ENCODE measurements around the gene STOML2. TPM values are rescaled to one million over a fixed set of nuclear protein-coding genes. Genes with fewer than 3 reads are reported as not detected.

The STOML2 gene
- polyA plus RNA-seq, 5 donors: 93.1 to 111 (median 100.0) TPM

Other genes with a start within 250 kb of the STOML2 start
- under 1 TPM; 0.19 to 0.81 (median 0.54) TPM for gene PHF24, start 144.8 kb downstream of the STOML2 start, polyA plus RNA-seq (ENCODE audit: insufficient read depth in 1 of 5, insufficient read length in 5 of 5, low replicate concordance in 1 of 5)
- gene DNAJB5, start 113.4 kb downstream of the STOML2 start, polyA plus RNA-seq (ENCODE audit: insufficient read depth in 1 of 5, insufficient read length in 5 of 5, low replicate concordance in 1 of 5): 10 to 100 TPM in 2 of 5 donors, 1 to 10 TPM in 3; 7.5 to 12.5 (median 9.3) TPM
- gene VCP, start 30.5 kb downstream of the STOML2 start, polyA plus RNA-seq (ENCODE audit: insufficient read depth in 1 of 5, insufficient read length in 5 of 5, low replicate concordance in 1 of 5): 100 to 1,000 TPM; 182 to 231 (median 209) TPM
- gene FANCG, start 23.2 kb downstream of the STOML2 start, polyA plus RNA-seq (ENCODE audit: insufficient read depth in 1 of 5, insufficient read length in 5 of 5, low replicate concordance in 1 of 5): 10 to 100 TPM; 41.1 to 60.2 (median 49.0) TPM
- 10 to 100 TPM; 20.2 to 25.6 (median 21.3) TPM for gene PIGO, start 6.5 kb downstream of the STOML2 start, polyA plus RNA-seq (ENCODE audit: insufficient read depth in 1 of 5, insufficient read length in 5 of 5, low replicate concordance in 1 of 5)
- 10 to 100 TPM; 12.3 to 16.1 (median 14.9) TPM for gene ATOSB, start 12.7 kb upstream of the STOML2 start, polyA plus RNA-seq (ENCODE audit: insufficient read depth in 1 of 5, insufficient read length in 5 of 5, low replicate concordance in 1 of 5)
- 10 to 100 TPM; 70.4 to 90.4 (median 79.8) TPM for gene UNC13B, start 58.9 kb upstream of the STOML2 start, polyA plus RNA-seq (ENCODE audit: insufficient read depth in 1 of 5, insufficient read length in 5 of 5, low replicate concordance in 1 of 5)